GM20000 (cell line): ENCODE data around the gene UVSSA.
"Not testable (repeated sequence)": the region's sequence is repeated elsewhere in the genome, so short reads cannot be mapped to it uniquely, and the experiment has no call there.

Experiments used
- DNase-seq: peaks from one replicate; pipeline ENCODE4 v3.0.0; 2012; ENCODE audit warnings: low spot score
- TF ChIP-seq, protein P1 (sequence below): IDR thresholded peaks from 2 replicates; pipeline ENCODE4 v1.5.1; 2012; ENCODE audit warnings: mild to moderate bottlenecking, control low read depth; ENCODE audit errors: extremely low read depth, missing control alignments

The UVSSA gene

DNA sequence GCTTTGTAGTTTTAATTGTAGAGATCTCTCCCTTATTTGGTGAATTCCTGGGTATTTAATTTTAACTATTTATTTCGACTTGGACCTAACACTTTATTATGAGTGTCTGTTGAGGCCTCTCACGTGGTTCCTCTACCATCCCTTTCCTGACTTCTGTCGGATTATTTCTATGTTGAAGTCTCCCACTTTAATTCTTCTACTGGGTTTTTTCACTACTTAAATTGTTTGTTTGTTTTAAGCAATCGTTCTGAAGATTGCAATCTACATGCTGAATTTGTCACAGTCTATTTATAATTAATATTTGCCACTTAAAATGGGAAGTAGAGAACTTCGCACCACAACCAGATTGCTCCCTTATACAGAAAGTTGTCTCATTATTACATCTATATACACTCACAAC is 80.0 kb downstream of the UVSSA start:
- TF ChIP-seq, protein P1, sequence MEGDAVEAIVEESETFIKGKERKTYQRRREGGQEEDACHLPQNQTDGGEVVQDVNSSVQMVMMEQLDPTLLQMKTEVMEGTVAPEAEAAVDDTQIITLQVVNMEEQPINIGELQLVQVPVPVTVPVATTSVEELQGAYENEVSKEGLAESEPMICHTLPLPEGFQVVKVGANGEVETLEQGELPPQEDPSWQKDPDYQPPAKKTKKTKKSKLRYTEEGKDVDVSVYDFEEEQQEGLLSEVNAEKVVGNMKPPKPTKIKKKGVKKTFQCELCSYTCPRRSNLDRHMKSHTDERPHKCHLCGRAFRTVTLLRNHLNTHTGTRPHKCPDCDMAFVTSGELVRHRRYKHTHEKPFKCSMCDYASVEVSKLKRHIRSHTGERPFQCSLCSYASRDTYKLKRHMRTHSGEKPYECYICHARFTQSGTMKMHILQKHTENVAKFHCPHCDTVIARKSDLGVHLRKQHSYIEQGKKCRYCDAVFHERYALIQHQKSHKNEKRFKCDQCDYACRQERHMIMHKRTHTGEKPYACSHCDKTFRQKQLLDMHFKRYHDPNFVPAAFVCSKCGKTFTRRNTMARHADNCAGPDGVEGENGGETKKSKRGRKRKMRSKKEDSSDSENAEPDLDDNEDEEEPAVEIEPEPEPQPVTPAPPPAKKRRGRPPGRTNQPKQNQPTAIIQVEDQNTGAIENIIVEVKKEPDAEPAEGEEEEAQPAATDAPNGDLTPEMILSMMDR: no peak
- no peak for DNase-seq

DNA sequence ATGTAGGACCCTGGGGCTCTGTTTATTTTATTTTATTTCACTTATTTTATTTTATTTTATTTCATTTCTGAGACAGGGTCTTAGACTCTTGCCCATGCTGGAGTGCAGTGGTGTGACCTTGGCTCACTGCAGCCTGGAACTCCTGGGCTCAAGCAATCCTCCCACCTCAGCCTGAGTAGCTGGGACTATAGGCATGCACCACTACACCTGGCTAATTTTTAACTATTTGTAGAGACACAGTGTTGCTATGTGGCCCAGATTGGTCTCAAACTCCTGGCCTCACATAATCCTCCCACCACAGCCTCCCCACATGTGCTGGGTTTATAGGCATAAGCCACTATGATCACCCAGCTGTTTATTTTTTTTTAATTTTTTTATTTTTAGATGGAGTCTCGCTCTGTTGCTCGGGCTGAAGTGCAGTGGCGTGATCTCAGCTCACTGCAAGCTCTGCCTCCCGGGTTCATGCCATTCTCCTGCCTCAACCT is 96.7 kb downstream of the UVSSA start:
- DNase-seq: not testable (repeated sequence)
